ENCODE results near the gene TMEM266. TPM values are rescaled to one million over a fixed set of nuclear protein-coding genes. Genes with fewer than 3 reads are reported as not detected.

The TMEM266 gene
- total and polyA plus RNA-seq, 2 experiments from 2014 or later: 0.39 to 1.9 TPM

DNA sequence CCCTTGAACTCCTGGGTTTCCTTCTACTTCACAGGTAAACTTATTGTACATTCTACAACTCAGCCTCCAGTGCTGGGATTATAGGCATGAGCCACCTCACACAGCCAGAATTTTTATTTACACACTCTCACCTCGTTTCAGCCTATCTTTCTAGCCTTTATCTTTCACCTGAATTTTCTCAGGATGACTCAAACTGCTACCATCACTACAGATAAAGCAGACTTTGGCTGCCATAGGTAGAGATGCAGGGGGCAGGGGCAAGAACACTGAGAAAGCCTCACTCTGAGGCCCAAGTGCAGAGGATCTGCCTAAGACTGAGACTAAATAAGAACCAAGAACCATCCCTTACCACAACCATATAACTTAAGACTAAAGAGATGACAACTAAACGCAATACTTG, 192.5 kb downstream of the TMEM266 start:
- Histone ChIP-seq H3K4me1 (ENCODE audit: insufficient read depth) (no peaks in the 10 kb centered on the region), H3K4me2 (no peak overlapping the region), H3K36me3 (replicated peaks; ENCODE audit: insufficient read depth, low read depth) (no peaks in the 10 kb centered on the region), H3K79me2 (peaks cover 10% of the 10 kb centered on the region), H3K9me2 (replicated peaks; ENCODE audit: insufficient read depth) (no peaks in the 10 kb centered on the region), H3K27ac (no peak overlapping the region), H2AFZ (no peak overlapping the region), H3K4me3 (no peak overlapping the region), H4K20me1 (ENCODE audit: insufficient read depth, poor library complexity, severe bottlenecking) (peaks cover 4% of the 10 kb centered on the region), H3K27me3 (no peaks in the 10 kb centered on the region), H3K9me3 (ENCODE audit: low read depth) (no peaks in the 10 kb centered on the region)
- DNase-seq (ENCODE audit: low spot score): peak; percentile 26
- TF ChIP-seq EZH2phosphoT487 (IDR thresholded peaks at IDR 0.05; ENCODE audit: low read depth, severe bottlenecking, unreplicated experiment) (no peak), CTCF (IDR thresholded peaks at IDR 0.05; ENCODE audit: poor library complexity) (no peak), EZH2 (IDR thresholded peaks at IDR 0.05; ENCODE audit: borderline replicate concordance) (no peak)
- WGBS (ENCODE audit: low lambda C conversion rate, missing lambda C conversion rate): 69% methylated on average over 2 of the region's 2 CpGs

GRCh38 chr15:76253691-76254473, 194.1 kb downstream of the TMEM266 start:
- peaks cover 4% of the 10 kb centered on the region for H4K20me1 ChIP-seq (ENCODE audit: insufficient read depth, poor library complexity, severe bottlenecking)
- no peaks in the 10 kb centered on the region for H3K4me1 ChIP-seq (ENCODE audit: insufficient read depth)
- 82% methylated on average over 3 of the region's 3 CpGs for WGBS (ENCODE audit: low lambda C conversion rate, missing lambda C conversion rate)
- H3K79me2 ChIP-seq: peaks cover 10% of the 10 kb centered on the region
- no peak overlapping the region for H2AFZ ChIP-seq
- no peak for DNase-seq (ENCODE audit: low spot score)
- H3K27me3 ChIP-seq: no peaks in the 10 kb centered on the region
- no peaks in the 10 kb centered on the region for H3K36me3 ChIP-seq (replicated peaks; ENCODE audit: insufficient read depth, low read depth)
- TF ChIP-seq CTCF (IDR thresholded peaks at IDR 0.05; ENCODE audit: poor library complexity): no peak
- TF ChIP-seq EZH2phosphoT487 (IDR thresholded peaks at IDR 0.05; ENCODE audit: low read depth, severe bottlenecking, unreplicated experiment): no peak
- TF ChIP-seq EZH2 (IDR thresholded peaks at IDR 0.05; ENCODE audit: borderline replicate concordance): no peak
- no peaks in the 10 kb centered on the region for H3K9me2 ChIP-seq (replicated peaks; ENCODE audit: insufficient read depth)
- no peaks in the 10 kb centered on the region for H3K9me3 ChIP-seq (ENCODE audit: low read depth)
- no peak overlapping the region for H3K4me3 ChIP-seq
- no peak overlapping the region for H3K27ac ChIP-seq
- H3K4me2 ChIP-seq: no peak overlapping the region

Other genes starting within 250 kb of the TMEM266 start
- 50.9 TPM in 2 replicates for gene UBE2Q2, start 216.5 kb upstream of the TMEM266 start, total RNA-seq
- gene UBE2Q2, start 216.5 kb upstream of the TMEM266 start, polyA plus RNA-seq: 27.9 and 30.7 TPM in 2 replicates
- 26.7 and 40.3 TPM in 2 replicates for gene FBXO22, start 156.1 kb upstream of the TMEM266 start, total RNA-seq
- gene FBXO22, start 156.1 kb upstream of the TMEM266 start, polyA plus RNA-seq: 37.0 and 49.3 TPM in 2 replicates
- 0.50 and 0.80 TPM in 2 replicates for gene NRG4, start 47.6 kb upstream of the TMEM266 start, total RNA-seq
- 0.90 and 1.5 TPM in 2 replicates for gene NRG4, start 47.6 kb upstream of the TMEM266 start, polyA plus RNA-seq

All from hepatocyte (in vitro differentiated cells).